HG03378 (cell line): ENCODE measurements around the gene PRDM11.

Experiments
- ATAC-seq: cut with Tn5 transposase; IDR thresholded peaks from one replicate; pipeline ENCODE4 v1.9.1; 2021; ENCODE audit warnings: mild to moderate bottlenecking, moderate library complexity; ENCODE audit not compliant: unreplicated experiment

Gene PRDM11

GRCh38 chr11:45156741-45157140 lies 10.3 kb downstream of the PRDM11 start:
- ATAC-seq, result no peak

- ATAC-seq, result no peak
Measured at GRCh38 chr11:45157247-45158209, 11.1 kb downstream of the PRDM11 start.

GRCh38 chr11:45158210-45158731 lies 11.8 kb downstream of the PRDM11 start:
- no peak for ATAC-seq

GRCh38 chr11:45158891-45159605 lies 12.6 kb downstream of the PRDM11 start:
- ATAC-seq, result no peak

- ATAC-seq, result no peak
Measured at GRCh38 chr11:45159781-45160365, 13.4 kb downstream of the PRDM11 start.

- ATAC-seq, result no peak
Measured at GRCh38 chr11:45161252-45162063, 15.0 kb downstream of the PRDM11 start.

- no peak for ATAC-seq
Measured at GRCh38 chr11:45162064-45162375, 15.6 kb downstream of the PRDM11 start.

GRCh38 chr11:45162916-45163879 lies 16.8 kb downstream of the PRDM11 start:
- ATAC-seq, result no peak

GRCh38 chr11:45163956-45164575 lies 17.6 kb downstream of the PRDM11 start:
- ATAC-seq, result no peak

GRCh38 chr11:45165386-45165785 lies 18.9 kb downstream of the PRDM11 start:
- no peak for ATAC-seq

- no peak for ATAC-seq
Measured at GRCh38 chr11:45165806-45166603, 19.6 kb downstream of the PRDM11 start.

GRCh38 chr11:45166604-45166897 lies 20.1 kb downstream of the PRDM11 start:
- ATAC-seq, result no peak

GRCh38 chr11:45167283-45167682 lies 20.8 kb downstream of the PRDM11 start:
- no peak for ATAC-seq

GRCh38 chr11:45168366-45169130 lies 22.1 kb downstream of the PRDM11 start:
- ATAC-seq, result no peak

- no peak for ATAC-seq
Measured at GRCh38 chr11:45169310-45170072, 23.1 kb downstream of the PRDM11 start.

- no peak for ATAC-seq
Measured at GRCh38 chr11:45170484-45170883, 24.0 kb downstream of the PRDM11 start.

GRCh38 chr11:45171550-45171949 lies 25.1 kb downstream of the PRDM11 start:
- ATAC-seq, result no peak
